GM12801 (cell line): ENCODE measurements around the gene PRSS21.

Experiments
- CTCF ChIP-seq: IDR thresholded peaks from one replicate; pipeline ENCODE4 v1.5.1; 2011; ENCODE audit warnings: control low read depth; ENCODE audit not compliant: insufficient read length; ENCODE audit errors: extremely low read depth

PRSS21 gene

GRCh38 chr16:2816751-2817339, at the start of gene PRSS21:
Gene PRSS21, plus strand, starts transcription at chr16:2817237. Its CDS starts 32 bp downstream, at chr16:2817269.
- TF ChIP-seq CTCF, result no peak

- TF ChIP-seq CTCF, result no peak
These were observed 49.1 kb upstream of the PRSS21 start for GRCh38 chr16:2767891-2768290.

GRCh38 chr16:2768403-2769089, 48.5 kb upstream of the PRSS21 start:
- no peak for TF ChIP-seq CTCF

GRCh38 chr16:2769100-2769529, 47.9 kb upstream of the PRSS21 start:
- TF ChIP-seq CTCF, result no peak

GRCh38 chr16:2769675-2770056, 47.4 kb upstream of the PRSS21 start:
- TF ChIP-seq CTCF, result no peak

- no peak for TF ChIP-seq CTCF
These were observed 46.7 kb upstream of the PRSS21 start for GRCh38 chr16:2770057-2770951.
